ENCODE results near the gene KLHDC8B. TPM values are rescaled to one million over a fixed set of nuclear protein-coding genes. Genes with fewer than 3 reads are reported as not detected.

The KLHDC8B gene
- total and polyA plus RNA-seq, 2 of the 4 experiments (the other 2 are of a cell fraction), result 16.3 to 16.5 TPM

DNA sequence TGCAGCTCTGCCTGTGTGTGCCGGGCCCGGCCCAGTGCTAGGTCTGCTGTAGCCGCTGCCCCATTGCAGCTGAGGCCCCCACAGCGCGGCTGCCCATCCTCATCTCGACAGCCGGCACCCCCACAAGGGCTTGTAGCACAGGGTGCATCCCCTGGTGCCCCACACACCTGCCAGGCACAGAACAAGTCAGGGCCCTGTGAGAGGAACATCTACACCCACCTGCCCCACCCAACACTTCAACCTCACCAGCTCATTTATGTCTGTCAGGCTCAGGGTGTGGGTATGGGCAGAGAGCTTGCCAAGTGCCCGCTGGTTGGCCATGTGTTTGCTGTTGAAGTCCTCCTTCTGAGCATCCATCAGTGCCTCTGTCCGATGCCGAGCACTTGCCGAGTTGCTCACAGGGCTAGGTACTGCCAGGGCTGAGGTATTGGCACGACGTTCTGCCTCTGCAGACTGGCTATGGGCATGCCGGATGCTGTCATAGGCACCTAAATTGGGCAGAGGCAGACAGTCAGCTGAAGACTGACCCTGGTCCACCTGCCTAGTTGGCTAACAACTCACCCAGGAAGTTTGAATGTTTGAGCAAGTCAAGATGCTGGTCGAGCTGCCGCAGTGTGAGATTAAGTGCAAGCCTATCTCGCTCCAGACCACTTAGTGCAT is 48.4 kb upstream of the KLHDC8B start:
- Histone ChIP-seq H3K56ac (ENCODE audit: extremely low read depth, insufficient read depth, low read length) (no peak overlapping the region), H3K4me1 (ENCODE audit: control insufficient read depth, insufficient read depth, low read length) (peaks cover 10% of the 10 kb centered on the region), H3K27ac (ENCODE audit: insufficient read depth, low read length) (no peak overlapping the region), H3K4me3 (ENCODE audit: insufficient read depth, low read depth, low read length) (no peak overlapping the region), H2AFZ (replicated peaks; ENCODE audit: low read length, poor library complexity) (no peak overlapping the region), H4K8ac (ENCODE audit: low read depth in 2 of 2, low read length in 2 of 2) (no peak overlapping the region), H2BK120ac (ENCODE audit: low read depth, low read length) (no peak overlapping the region), H3K4ac (ENCODE audit: low read depth, low read length) (no peak overlapping the region), H3K27me3 (ENCODE audit: control insufficient read depth, insufficient read depth, low read length) (no peaks in the 10 kb centered on the region), H2BK20ac (ENCODE audit: low read depth, low read length) (no peak overlapping the region), H2AK9ac (replicated peaks; ENCODE audit: low read depth, low read length, poor library complexity) (no peak overlapping the region), H3K9me1 (ENCODE audit: insufficient read depth, low read length) (peaks cover 10% of the 10 kb centered on the region; the same call in 1 of the 2 replicates), H3K9ac (ENCODE audit: low read depth, low read length) (no peak overlapping the region), H4K20me1 (ENCODE audit: insufficient read depth, low read length) (peaks cover 6% of the 10 kb centered on the region), H4K5ac (ENCODE audit: low read depth, low read length) (no peak overlapping the region), H4K91ac (ENCODE audit: insufficient read depth, low read depth, low read length) (no peak overlapping the region), H3K18ac (ENCODE audit: low read depth, low read length) (no peak overlapping the region), H2AK5ac (ENCODE audit: low read depth, low read length) (no peak overlapping the region), H3K14ac (replicated peaks; ENCODE audit: low read depth, low read length) (no peak overlapping the region), H3K23ac (ENCODE audit: low read depth, low read length) (no peak overlapping the region), H3K79me1 (ENCODE audit: low read depth in 1 of 2, low read length in 2 of 2) (peaks cover 13 to 49% of the 10 kb centered on the region in 2 experiments), H2BK15ac (ENCODE audit: low read depth, low read length) (no peak overlapping the region), H3K36me3 (ENCODE audit: control insufficient read depth, insufficient read depth, low read length) (peaks cover 65% of the 10 kb centered on the region), H3K4me2 (ENCODE audit: low read depth, low read length) (no peak overlapping the region), H2BK5ac (ENCODE audit: low read depth, low read length, poor library complexity, severe bottlenecking) (no peak overlapping the region), H3K9me3 (ENCODE audit: control insufficient read depth, insufficient read depth, low read length) (no peaks in the 10 kb centered on the region)
- no TSS peak for BruUV-seq (replicated peaks)
- in situ Hi-C loops (cut with MboI; ENCODE audit: low sequenced_read_pairs), result no loop called here
- ChIA-PET CTCF (no interaction called here), POLR2A (ENCODE audit: unreplicated experiment) (no interaction called here)
- ATAC-seq (ENCODE audit: low read depth) (no peak), DNase-seq (no peak)
- intact Hi-C loops (cut with micrococcal nuclease), result no loop called here
- 92% methylated on average over 8 of the region's 17 CpGs; no CpG with 5 or more reads in 1 of the 2 experiments for WGBS, 2 experiments (ENCODE audit: extremely low coverage in 2 of 2, insufficient read length in 1 of 2)
- dilution Hi-C loops (cut with HindIII; ENCODE audit: low sequenced_read_pairs, unreplicated experiment), result no loop called here
- TF ChIP-seq SMC3 (IDR thresholded peaks at IDR 0.05; ENCODE audit: low read depth, low read length) (no peak), RAD21 (IDR thresholded peaks at IDR 0.05; ENCODE audit: low read length) (no peak), USF2 (IDR thresholded peaks at IDR 0.05; ENCODE audit: low read depth, low read length) (no peak), MXI1 (IDR thresholded peaks at IDR 0.05; ENCODE audit: borderline replicate concordance, low read depth, low read length) (no peak), BHLHE40 (IDR thresholded peaks at IDR 0.05; ENCODE audit: low read depth, low read length) (no peak), POLR2A (IDR thresholded peaks at IDR 0.05; ENCODE audit: low read depth, low read length) (no peak), CHD1 (IDR thresholded peaks at IDR 0.05; ENCODE audit: low read depth, low read length) (no peak), RFX5 (IDR thresholded peaks at IDR 0.05; ENCODE audit: low read depth, low read length) (no peak), NFE2L2 (IDR thresholded peaks at IDR 0.05; ENCODE audit: low read depth, low read length) (no peak), FOS (IDR thresholded peaks at IDR 0.05; ENCODE audit: low read depth, low read length) (no peak), MAFK (IDR thresholded peaks at IDR 0.05; ENCODE audit: low read depth, low read length) (no peak), ELK1 (IDR thresholded peaks at IDR 0.05; ENCODE audit: borderline replicate concordance, low read depth, low read length) (no peak), MAZ (IDR thresholded peaks at IDR 0.05; ENCODE audit: borderline replicate concordance, low read depth, low read length) (no peak), CEBPB (IDR thresholded peaks at IDR 0.05; ENCODE audit: low read depth, low read length) (no peak), RCOR1 (IDR thresholded peaks at IDR 0.05; ENCODE audit: insufficient replicate concordance, low read length) (no peak)
- TF ChIP-seq, protein P1, sequence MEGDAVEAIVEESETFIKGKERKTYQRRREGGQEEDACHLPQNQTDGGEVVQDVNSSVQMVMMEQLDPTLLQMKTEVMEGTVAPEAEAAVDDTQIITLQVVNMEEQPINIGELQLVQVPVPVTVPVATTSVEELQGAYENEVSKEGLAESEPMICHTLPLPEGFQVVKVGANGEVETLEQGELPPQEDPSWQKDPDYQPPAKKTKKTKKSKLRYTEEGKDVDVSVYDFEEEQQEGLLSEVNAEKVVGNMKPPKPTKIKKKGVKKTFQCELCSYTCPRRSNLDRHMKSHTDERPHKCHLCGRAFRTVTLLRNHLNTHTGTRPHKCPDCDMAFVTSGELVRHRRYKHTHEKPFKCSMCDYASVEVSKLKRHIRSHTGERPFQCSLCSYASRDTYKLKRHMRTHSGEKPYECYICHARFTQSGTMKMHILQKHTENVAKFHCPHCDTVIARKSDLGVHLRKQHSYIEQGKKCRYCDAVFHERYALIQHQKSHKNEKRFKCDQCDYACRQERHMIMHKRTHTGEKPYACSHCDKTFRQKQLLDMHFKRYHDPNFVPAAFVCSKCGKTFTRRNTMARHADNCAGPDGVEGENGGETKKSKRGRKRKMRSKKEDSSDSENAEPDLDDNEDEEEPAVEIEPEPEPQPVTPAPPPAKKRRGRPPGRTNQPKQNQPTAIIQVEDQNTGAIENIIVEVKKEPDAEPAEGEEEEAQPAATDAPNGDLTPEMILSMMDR (conservative IDR thresholded peaks at IDR 0.05; ENCODE audit: low read depth, low read length), result no peak
